Progenitor cell of endocrine pancreas (in vitro differentiated cells): ENCODE measurements around the gene OPRL1. TPM values are rescaled to one million over a fixed set of nuclear protein-coding genes. Genes with fewer than 3 reads are reported as not detected.

Experiments
- DNase-seq: peaks from one replicate; pipeline ENCODE4 v3.0.0; 2021; ENCODE audit warnings: low spot score; ENCODE audit not compliant: unreplicated experiment
- H3K27ac Mint-ChIP-seq: 2 replicates; pipeline ENCODE4 v1.8.0; 2021; ENCODE audit warnings: mild to moderate bottlenecking, moderate library complexity, mixed read lengths
- H3K27me3 Mint-ChIP-seq: 2 replicates; pipeline ENCODE4 v1.8.0; 2021; ENCODE audit warnings: mixed read lengths
- H3K36me3 Mint-ChIP-seq: 2 replicates; pipeline ENCODE4 v1.8.0; 2022; ENCODE audit warnings: mixed read lengths; ENCODE audit not compliant: insufficient read depth
- H3K4me1 Mint-ChIP-seq: 2 replicates; pipeline ENCODE4 v1.8.0; 2021; ENCODE audit warnings: low read depth, mixed read lengths
- H3K4me3 Mint-ChIP-seq: 2 replicates; pipeline ENCODE4 v1.8.0; 2021; ENCODE audit warnings: low read depth, mild to moderate bottlenecking, moderate library complexity, mixed read lengths
- H3K9me3 Mint-ChIP-seq: 2 replicates; pipeline ENCODE4 v1.8.0; 2021; ENCODE audit warnings: low read depth, mixed read lengths
- CTCF ChIP-seq: fragments of 200-600 bp; sonication (generic); IDR thresholded peaks from one replicate; pipeline ENCODE4 v1.5.0; 2021; ENCODE audit warnings: antibody characterized with exemption, mild to moderate bottlenecking; ENCODE audit not compliant: unreplicated experiment
- total RNA-seq: library from RNA; stranded (reverse); gene quantifications from 2 replicates; pipeline ENCODE4 v1.2.1, GENCODE V29; 2021

The OPRL1 gene
- total RNA-seq, 1 donor from 2014 or later = 1.5 TPM

GRCh38 chr20:64103871-64104666, 24.2 kb downstream of the OPRL1 start:
- H3K27ac Mint-ChIP-seq = no peak overlapping the region
- H3K4me1 Mint-ChIP-seq = peaks cover 10% of the 10 kb centered on the region
- no peaks in the 10 kb centered on the region for H3K9me3 Mint-ChIP-seq
- H3K36me3 Mint-ChIP-seq = no peaks in the 10 kb centered on the region
- H3K4me3 Mint-ChIP-seq = no peak overlapping the region
- no peak for TF ChIP-seq CTCF
- no peak for DNase-seq
- peaks cover 47% of the 10 kb centered on the region for H3K27me3 Mint-ChIP-seq

- H3K9me3 Mint-ChIP-seq = no peaks in the 10 kb centered on the region
- H3K27ac Mint-ChIP-seq = no peak overlapping the region
- H3K27me3 Mint-ChIP-seq = peaks cover 47% of the 10 kb centered on the region
- H3K36me3 Mint-ChIP-seq = no peaks in the 10 kb centered on the region
- TF ChIP-seq CTCF = no peak
- no peak overlapping the region for H3K4me3 Mint-ChIP-seq
- no peak for DNase-seq
- H3K4me1 Mint-ChIP-seq = peaks cover 10% of the 10 kb centered on the region
These were observed 25.0 kb downstream of the OPRL1 start for GRCh38 chr20:64104667-64105451.

- no peak for TF ChIP-seq CTCF
- H3K36me3 Mint-ChIP-seq = no peaks in the 10 kb centered on the region
- H3K4me1 Mint-ChIP-seq = peaks cover 10% of the 10 kb centered on the region
- DNase-seq = no peak
- no peak overlapping the region for H3K4me3 Mint-ChIP-seq
- no peak overlapping the region for H3K27ac Mint-ChIP-seq
- no peaks in the 10 kb centered on the region for H3K9me3 Mint-ChIP-seq
- peaks cover 38% of the 10 kb centered on the region for H3K27me3 Mint-ChIP-seq
These were observed 26.1 kb downstream of the OPRL1 start for GRCh38 chr20:64105846-64106434.

GRCh38 chr20:64106435-64106961, 26.6 kb downstream of the OPRL1 start:
- TF ChIP-seq CTCF = no peak
- no peaks in the 10 kb centered on the region for H3K36me3 Mint-ChIP-seq
- peaks cover 32% of the 10 kb centered on the region for H3K27me3 Mint-ChIP-seq
- no peak for DNase-seq
- H3K4me1 Mint-ChIP-seq = peaks cover 10% of the 10 kb centered on the region
- no peak overlapping the region for H3K4me3 Mint-ChIP-seq
- H3K27ac Mint-ChIP-seq = no peak overlapping the region
- H3K9me3 Mint-ChIP-seq = no peaks in the 10 kb centered on the region

- Mint-ChIP-seq H3K9me3 (no peaks in the 10 kb centered on the region), H3K4me1 (peaks cover 10% of the 10 kb centered on the region), H3K27ac (no peak within 1 kb of the TSS), H3K27me3 (peaks cover 31% of the 10 kb centered on the region), H3K36me3 (no peaks in the 10 kb centered on the region), H3K4me3 (no peak within 1 kb of the TSS)
- TF ChIP-seq CTCF = no peak
- no peak for DNase-seq
These were observed 27.3 kb downstream of the OPRL1 start, which contains the start of gene NPBWR2 for GRCh38 chr20:64106981-64107735. NPBWR2 (minus strand) TSS chr20:64107565; CDS start chr20:64106831, 734 bp downstream.
